HT1080 (cell line): ENCODE measurements around the gene CEBPZOS. TPM values are rescaled to one million over a fixed set of nuclear protein-coding genes. Genes with fewer than 3 reads are reported as not detected.

ENCODE experiments used
- DNase-seq: peaks from one replicate; pipeline ENCODE4 v3.0.0-alpha.2; 2015; ENCODE audit warnings: low read depth
- total RNA-seq: library from RNA; depleted of rRNA; stranded (reverse); fragments of >200 nt; shearing (Covaris generic); gene quantifications from 2 replicates; pipeline ENCODE4 v1.2.3, GENCODE V29; 2014; rRNA removed

The CEBPZOS gene
- total RNA-seq, 1 experiment from 2014 or later, result 17.6 TPM

DNA sequence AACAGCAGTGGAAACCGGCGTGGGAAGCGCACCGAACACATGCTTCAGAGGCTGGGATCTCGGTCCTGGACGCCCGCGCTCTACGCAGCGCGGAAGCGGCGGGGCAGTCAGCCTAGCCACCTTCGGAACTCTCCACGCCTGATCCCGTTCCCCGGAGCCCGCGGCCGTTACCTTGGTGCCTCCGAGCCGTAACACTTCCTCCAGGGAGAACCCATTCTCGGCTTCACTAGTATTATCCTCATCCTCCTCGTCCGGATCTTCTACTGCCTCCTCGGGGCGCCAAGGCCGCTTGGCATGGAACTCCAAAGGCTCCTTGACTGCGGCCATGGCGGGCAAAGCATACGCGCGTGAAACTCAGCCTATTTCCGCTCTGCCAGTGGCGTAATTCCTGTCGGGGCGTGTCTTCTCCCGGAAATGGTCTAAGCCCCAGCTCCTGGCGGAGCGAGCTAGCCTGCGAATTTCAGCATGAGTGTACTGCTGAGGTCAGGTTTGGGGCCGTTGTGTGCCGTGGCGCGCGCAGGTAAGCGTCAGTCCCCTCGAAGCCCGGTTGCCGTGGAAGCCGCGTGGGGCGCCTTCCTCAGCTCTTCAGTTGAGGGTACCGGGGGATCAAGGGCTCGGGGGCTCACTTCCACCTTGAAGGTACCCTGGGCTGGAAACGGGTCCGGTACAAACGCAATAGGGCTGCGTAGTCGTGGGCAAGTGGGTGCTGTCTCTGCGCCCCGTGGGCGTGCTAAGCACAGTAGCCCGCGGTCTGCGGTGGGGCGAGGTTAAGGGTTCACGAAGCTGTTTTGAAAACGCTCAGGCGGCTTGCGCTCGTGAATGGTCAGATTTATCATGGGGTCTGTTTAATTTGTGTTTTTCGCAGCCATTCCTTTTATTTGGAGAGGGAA is 35.2 kb downstream of the CEBPZOS start, which contains the start of the genes CEBPZ and NDUFAF7:
TSS of gene CEBPZ (minus strand) at position 356 of the 890 bp plus-strand sequence. CDS start at position 327, 29 bp downstream.
TSS of gene NDUFAF7 (plus strand) at position 418 of the 890 bp plus-strand sequence. CDS start at position 466, 48 bp downstream.
- peak; percentile 87 for DNase-seq

DNA sequence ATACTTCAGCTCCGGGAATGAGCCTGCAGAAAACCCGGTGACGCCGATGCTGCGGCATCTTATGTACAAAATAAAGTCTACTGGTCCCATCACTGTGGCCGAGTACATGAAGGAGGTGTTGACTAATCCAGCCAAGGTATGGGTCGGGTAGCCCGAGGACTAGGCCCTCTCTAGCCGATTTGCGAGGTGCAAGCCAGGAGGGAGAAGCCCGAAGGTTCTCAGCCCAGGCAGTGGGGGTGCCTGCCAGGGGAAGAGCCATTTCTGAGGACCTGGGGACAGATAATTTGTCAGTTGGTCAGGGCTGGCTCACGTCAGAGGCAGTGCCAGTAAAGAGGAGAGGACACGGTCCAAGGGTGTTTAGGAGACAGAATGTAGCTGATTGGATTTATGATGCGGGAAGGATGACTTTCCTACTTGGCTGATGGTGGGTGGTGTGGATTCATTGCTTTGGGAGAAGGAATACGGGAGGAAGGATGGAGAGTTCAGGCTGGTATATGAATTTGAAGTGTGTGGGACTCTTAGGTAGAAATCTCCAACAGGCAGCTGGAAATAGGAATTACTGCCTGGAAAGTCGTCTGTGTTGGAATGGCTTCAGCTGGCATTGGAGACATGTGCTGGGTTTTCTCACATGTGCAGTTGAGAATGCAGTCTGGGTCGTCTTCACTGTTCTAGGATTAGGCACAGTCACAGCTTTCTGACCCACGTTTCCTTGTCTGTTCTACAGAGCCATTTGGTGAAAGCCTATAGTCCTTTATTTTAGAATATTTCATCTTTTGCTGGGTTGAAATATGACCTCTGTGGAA is 36.0 kb downstream of the CEBPZOS start:
- peak; percentile 17 for DNase-seq

DNA sequence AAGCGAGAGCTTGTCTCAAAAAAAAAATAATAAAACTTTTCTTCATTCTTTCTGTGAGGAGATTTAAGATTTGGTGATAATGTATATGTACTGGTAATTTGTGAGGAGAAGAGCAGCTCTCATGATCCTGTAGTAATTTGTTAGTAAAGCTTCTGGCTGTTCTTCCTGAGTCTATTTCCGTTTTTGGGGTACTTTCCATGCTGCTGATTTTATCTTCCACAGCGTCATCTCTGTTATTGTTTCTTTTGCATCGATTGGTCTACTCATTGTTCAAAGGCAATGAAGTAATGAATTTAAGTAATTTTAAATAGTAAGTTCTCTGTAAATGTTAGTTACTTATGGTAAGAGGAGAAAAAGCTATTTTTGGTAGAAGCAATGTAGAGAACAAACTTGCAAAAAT is 47.1 kb downstream of the CEBPZOS start:
- no peak for DNase-seq

DNA sequence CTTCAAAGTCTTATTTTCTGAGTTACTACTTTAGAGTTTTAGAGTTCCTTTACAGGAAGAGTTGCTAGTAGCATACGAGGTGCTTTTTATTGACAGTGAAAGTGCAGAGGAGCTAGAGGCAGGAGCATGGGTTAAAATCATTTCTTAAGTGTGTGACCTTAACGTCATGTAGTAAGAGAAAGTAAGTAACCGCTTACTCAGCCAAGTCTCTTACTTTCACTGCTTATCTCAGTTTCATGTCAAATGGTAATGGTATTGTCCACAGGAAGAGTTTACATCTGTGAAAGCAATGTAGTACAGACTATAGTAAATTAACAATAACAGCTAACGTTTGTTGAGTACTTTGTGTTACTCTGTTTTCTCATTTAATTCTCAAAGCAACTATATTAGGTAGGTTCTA is 47.7 kb downstream of the CEBPZOS start:
- no peak for DNase-seq

DNA sequence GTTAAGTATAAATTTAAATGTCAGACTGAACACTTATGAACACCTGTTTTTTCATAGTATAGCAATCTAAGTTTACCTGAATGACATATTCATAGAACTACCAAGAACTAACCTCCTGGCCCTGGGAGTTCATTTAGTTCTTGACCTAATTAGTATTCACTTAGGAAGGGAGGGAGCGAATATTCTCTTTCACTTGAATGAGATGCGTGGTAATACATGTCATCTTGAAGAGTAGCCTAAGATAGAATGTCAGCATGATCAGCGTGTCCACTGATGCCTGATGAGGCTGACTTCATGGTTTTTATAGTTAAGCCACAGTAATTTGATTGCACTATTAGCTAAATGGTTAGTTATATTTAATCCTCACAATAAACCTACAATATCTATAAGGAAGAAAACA is 48.5 kb downstream of the CEBPZOS start:
- DNase-seq, result no peak

DNA sequence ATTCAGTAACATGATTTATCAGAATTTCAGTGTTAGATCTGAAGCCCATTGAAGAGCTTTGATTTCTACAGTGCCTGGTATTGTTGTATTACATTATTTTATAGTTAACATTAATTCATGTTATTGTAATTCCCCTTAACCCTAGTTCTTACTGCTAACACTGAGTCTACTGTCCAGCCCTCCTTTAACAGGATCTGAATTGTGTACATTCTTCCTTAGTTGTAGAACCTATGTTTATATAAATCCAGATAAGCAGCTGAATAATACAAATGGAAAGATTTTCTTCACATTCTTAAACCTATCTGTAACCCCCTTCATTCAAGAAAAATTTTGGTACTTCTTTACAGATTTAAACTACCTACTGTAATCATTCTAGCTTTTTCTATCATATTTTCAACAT is 49.9 kb downstream of the CEBPZOS start:
- DNase-seq, result no peak

DNA sequence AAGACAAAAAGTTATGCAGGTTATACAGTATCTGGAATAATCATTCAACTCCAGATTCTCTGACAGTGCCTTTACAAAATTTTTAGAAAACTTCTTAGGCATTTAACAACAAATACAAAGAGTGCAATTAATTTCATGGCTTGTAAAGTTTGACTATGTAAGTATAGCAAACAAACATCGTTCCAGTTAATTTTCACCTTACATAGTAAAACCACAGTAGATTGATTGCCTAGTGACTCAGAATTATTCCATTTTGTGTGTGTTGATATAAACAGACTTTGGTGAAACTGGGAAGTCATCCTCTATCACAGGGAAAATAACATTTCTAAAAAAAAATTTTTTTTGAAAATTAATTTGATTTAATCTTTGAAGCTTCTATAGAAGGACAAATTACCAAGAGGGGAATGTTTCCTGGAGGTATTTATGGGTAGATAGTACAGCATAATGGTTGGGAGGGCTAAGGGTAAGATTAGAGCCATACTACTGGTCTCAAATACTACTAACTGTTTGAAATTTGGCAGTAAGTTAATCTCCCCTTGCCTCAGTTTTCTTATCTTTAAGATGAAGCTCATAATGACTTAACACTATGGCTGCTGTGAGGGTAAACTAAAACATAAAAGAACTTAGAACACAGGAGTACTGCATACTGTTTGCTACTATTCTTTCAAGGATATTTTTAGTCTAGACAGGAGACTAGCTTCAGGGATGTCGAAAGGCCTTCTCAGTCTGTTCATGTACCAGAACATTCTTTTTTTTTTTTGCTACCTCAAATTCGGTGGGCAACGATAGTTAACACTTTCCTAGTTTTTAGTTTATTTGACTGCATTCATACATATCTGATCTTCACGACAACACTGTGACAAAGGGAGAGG is 54.8 kb downstream of the CEBPZOS start:
- no peak for DNase-seq

Other genes with a start within 250 kb of the CEBPZOS start
- 10.2 and 14.8 TPM in 2 replicates for gene STRN, start 230.0 kb upstream of the CEBPZOS start, total RNA-seq
- 9.0 and 12.5 TPM in 2 replicates for gene HEATR5B, start 112.1 kb upstream of the CEBPZOS start, total RNA-seq
- gene GPATCH11, start 112.0 kb upstream of the CEBPZOS start, total RNA-seq, result 10.5 and 11.3 TPM in 2 replicates
- gene EIF2AK2, start 39.5 kb upstream of the CEBPZOS start, total RNA-seq, result 24.5 TPM in 2 replicates
- gene SULT6B1, start 7.8 kb upstream of the CEBPZOS start, total RNA-seq, result not detected in 2 replicates
- gene CEBPZ, start 35.1 kb downstream of the CEBPZOS start, total RNA-seq, result 67.4 and 68.5 TPM in 2 replicates
- 13.6 TPM in 2 replicates for gene NDUFAF7, start 35.2 kb downstream of the CEBPZOS start, total RNA-seq
- 32.4 and 44.4 TPM in 2 replicates for gene PRKD3, start 128.3 kb downstream of the CEBPZOS start, total RNA-seq
- 0.26 TPM in 1 of 2 replicates, not detected in the other for gene QPCT, start 148.1 kb downstream of the CEBPZOS start, total RNA-seq